NCI-H187 (cell line): Measurements from ENCODE around the gene SFTPB.

Experiments used
- DNase-seq, 2 experiments: peaks; one replicate each; lab custom pipeline; 2025; lab: John Stamatoyannopoulos, UW

Gene SFTPB

DNA sequence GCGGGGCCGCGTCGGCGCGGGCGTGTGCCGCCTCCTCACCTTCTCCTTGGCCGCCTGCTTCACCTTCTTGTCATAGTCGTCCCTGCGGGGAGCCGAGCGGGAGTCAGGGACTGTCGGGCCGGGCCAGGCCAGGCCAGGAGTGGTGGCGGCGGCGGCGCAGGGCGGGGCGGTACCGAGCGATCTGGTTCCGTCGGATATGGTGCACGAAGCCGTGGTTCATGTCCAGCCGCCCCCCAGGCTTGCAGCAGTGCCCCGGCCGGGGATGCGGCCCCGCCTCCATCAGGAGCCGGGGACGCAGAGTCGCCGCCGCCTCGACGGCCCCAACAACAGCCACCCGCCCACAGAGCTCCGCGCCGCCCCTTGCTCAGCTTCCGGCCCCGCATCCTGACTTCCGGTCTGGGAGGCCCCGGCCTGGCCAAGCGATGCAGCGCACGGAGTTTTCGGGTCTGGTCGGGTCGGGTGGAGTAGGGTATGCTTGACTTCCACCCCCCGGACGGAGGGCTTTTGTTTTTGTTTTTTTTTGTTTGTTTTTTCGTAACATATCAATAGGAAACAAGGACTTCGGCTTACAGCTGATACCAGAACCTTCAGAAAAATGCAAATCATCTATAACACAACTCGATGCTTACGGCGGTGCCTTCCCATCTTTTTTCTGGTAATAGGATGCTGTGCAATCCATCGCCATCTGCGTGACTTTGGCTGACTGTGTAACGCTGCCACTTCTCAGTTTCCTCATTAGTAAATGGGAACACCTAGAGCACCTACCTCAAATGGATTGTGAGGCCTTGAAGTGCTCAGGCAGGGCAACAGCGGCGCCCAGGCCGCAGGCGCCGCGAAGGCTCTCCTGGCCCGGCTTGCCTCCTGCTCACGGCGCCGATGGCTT, 56.1 kb downstream of the SFTPB start, which contains the start of gene C2orf68:
Gene C2orf68, minus strand, starts transcription at position 362 of the 883 bp plus-strand sequence. Its CDS starts 82 bp downstream, at position 280.
- DNase-seq = peak; percentile 40 to 78

DNA sequence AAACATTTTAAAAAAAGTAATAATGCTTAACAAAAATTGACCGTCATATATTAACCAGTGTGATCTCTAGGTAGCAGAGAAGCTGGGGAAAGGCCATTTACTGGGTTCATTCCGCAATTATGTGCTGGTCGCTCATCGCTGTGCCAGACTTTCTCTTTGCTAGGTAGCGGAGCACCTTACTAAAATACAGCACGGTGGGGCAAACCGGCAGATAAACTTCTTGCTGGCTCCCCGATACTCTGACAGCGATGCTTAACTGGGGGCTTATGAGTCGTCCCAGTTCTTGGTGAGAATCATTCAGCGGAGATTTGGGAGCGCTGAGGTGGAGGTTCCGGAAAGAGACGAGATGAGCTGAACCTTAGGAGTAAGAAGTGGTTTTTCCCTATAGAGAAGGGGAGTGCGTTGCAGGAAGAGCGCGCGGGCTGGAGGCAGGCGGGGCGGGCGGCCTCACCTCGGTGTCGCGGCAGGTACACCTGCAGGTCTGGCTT, 56.7 kb downstream of the SFTPB start:
- DNase-seq = no peak
